GM18858 (cell line): ENCODE data around the gene CIBAR2.

ENCODE experiments used
- ATAC-seq: cut with Tn5 transposase; IDR thresholded peaks from one replicate; pipeline ENCODE4 v1.9.1; 2021; ENCODE audit not compliant: unreplicated experiment

The CIBAR2 gene

GRCh38 chr16:85083051-85083639 lies 29.1 kb downstream of the CIBAR2 start:
- ATAC-seq, result no peak

DNA sequence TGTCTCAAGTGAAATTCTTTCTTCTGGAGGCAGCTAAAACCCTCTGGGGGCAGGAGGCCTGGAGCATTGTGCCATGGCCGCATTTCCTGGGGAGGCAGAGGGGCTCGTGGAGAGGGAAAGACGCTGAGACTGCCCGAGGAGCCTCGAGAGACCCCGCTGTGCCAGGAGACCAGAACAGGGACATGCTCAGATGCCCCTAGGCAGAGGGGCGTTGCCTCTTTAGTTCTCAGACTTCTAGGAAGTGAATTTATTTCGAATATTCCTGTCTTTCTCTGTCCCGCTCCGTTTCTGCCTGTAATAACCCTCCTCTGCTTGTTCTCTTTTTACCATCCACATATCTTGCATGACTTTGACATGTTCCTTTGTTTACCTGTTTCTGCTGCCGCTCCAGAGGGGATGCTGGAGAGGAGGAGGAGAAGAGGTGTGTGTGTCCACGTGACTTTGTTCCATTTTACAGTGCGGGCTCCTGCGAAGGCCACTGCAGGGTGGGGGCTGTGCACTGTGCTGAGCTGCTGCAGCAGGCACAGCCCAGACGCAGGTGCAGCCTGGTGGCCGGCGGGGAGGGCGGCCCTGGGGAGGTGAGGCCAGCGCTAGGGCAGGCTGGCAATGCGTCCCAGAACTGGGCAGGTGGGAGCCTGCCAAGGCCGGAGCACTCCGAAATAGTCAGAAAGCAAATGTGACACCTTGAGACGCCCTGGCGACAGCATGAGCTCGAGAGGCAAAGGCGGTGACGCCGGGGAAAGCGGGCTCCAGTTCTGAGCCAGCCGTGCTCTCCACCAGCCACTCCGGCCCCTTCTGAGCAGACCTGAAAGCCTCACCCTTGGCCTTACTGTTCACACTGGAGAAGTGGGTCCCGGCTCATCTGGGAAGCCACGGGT lies 29.9 kb downstream of the CIBAR2 start:
- no peak for ATAC-seq

- no peak for ATAC-seq
These were observed 30.5 kb downstream of the CIBAR2 start for GRCh38 chr16:85081765-85082164.

DNA sequence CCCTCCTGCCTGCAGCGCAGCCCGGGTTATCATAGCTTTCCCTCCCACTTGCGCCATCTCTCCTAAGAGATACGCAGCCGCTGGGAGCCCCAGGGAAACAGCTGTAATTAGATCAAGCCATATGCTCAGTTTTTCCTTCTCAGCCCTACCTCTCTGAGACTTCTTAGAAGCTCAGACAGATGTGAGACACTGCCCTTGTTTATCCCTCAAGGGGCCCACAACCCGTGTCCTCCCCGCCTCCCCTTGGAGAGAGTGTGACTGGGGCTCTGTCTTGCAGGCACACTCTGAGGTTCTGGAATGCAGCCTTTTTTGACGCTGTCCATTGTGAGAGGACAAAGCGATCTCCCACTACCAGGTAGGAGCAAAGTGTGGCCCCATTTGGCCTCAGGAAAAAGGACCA lies 31.2 kb downstream of the CIBAR2 start:
- no peak for ATAC-seq

GRCh38 chr16:85079785-85080570 lies 32.3 kb downstream of the CIBAR2 start:
- ATAC-seq, result no peak

GRCh38 chr16:85078952-85079351 lies 33.3 kb downstream of the CIBAR2 start:
- no peak for ATAC-seq

GRCh38 chr16:85078226-85078625 lies 34.0 kb downstream of the CIBAR2 start:
- no peak for ATAC-seq

- ATAC-seq, result no peak
These were observed 34.6 kb downstream of the CIBAR2 start for GRCh38 chr16:85077576-85078125.

- ATAC-seq, result no peak
These were observed 35.2 kb downstream of the CIBAR2 start for GRCh38 chr16:85077039-85077438.

DNA sequence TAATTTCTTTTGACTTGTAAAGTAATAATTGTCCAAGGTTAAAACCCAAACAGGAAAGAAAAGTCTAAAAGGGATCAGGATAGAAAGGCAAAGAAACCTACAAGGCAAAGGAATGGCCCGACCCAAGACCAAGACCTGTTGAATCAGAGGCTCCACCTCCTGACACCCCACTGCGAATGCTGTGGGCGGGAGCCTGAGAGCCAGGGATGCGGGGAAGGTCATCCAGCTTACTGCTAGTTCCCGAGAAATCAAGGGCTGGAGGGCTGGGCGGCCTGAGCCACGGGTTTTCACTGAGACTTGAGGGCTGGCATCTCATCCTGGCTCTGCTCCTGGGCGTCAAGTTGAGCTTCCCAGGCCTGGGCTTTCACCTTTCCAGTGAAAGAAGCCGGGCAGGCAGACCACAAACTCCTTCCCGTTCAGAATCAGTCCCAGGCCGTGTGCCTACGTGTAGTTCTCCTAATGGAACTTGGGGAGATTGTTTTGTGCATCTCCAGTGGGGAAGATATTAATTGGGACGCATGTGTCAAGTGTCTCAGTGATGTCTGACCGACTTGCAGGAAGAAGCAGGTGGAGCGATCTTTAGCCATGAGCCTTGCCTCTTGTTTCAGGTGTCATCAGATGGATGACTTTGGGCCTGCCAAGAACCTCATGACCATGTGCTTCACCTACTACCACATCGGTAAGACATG lies 36.9 kb downstream of the CIBAR2 start:
- ATAC-seq, result no peak

DNA sequence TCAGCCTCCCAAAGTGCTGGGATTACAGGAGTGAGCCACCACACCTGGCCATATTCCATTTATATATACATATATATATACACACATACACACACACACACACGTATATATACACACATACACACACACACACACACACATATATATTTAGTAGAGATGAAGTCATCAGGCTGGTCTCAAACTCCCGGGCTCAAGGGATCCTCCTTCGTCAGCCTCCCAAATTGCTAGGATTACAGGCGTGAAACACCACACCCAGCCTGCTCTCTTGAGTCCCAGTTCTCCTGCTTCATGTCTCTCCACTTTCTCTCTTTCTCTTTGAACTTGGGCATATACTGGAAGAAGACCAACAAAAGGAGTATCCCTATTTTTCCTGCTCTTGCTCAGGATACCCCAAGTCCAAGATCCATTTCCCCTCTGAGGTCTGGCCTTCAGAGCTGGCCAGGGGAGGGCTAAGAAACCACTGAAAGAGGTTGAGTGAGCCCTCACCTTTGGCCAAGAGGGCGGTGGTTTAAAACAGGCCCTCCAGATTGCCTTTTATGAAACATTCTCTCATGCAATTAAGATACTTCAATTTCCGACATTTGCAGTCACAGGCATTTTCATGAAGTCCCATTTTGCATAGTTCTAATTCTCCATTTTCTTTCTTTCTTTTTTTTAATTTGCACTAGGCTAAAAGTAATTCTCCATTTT lies 37.9 kb downstream of the CIBAR2 start:
- ATAC-seq, result no peak

GRCh38 chr16:85072947-85073346 lies 39.3 kb downstream of the CIBAR2 start:
- no peak for ATAC-seq

DNA sequence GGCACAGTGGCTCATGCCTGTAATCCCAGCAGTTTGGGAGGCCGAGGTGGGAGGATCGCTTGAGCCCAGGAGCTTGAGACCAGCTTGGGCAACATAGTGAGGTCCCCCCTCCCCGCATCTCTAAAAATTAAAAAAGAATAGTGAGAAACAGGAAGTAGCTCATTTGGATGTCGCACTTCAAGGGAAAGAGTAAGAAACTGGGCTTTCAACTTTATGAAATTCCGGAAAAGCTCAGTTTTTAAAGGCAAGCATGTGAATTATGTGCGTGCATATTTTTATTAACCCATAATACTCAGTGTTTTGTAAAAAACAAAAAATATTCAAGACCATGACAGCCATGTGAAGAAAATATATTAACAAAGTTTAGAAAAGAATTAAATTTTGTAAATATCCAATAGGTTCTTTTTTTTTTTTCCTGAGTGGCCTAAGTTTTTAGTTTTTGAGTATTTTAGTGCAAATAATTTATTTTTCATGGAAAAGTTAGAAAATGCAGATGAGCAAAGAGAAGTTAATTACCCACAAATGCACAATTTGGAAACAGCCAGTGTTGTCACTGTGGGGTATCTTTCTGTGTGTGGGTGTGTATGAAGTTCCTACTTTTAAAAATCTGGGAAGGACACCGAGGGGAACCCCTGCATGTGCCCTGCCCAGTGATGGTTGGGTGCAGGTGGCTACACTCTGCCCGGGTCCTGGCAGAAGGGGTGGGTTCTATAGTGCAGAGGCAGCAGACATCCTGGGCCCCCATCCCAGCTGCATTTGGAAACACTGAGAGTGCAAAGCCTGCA lies 40.0 kb downstream of the CIBAR2 start:
- no peak for ATAC-seq

DNA sequence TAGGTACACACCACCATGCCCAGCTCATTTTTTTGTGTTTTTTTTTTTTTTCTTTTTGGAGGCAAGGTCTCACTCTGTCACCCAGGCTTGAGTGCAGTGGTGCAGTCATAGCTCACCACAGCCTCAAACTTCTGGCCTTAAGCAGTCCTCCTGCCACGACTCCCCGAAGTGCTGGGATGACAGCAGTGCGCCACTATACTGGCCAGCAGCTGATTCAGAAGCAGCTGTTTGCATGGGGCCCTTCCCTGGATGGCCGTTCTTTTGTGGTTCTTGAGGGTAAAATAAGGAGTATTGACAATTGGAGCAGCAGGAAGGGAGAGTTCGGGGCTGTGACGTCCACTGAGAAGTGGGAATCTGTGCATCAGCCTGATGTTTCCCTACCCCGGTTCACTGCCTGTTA lies 43.1 kb downstream of the CIBAR2 start:
- ATAC-seq, result no peak

DNA sequence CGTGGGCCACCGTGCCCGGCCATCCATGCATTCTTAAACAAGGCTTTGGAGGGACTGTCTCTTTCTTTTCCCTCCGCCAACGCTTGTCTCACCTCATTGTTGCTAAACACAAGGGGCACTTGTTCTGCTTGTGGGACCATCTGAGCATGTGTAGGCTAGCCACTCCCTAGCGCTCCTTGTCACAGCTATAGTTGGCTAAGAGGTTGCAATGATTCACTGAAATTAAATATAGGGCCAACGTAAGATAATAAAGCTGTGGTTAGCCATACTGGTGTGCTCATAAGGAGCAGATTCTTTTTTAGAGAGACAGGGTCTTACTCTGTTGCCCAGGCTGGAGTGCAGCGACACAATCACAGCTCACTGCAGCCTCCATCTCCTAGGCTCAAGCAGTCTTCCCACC lies 43.5 kb downstream of the CIBAR2 start:
- no peak for ATAC-seq

- no peak for ATAC-seq
These were observed 44.8 kb downstream of the CIBAR2 start for GRCh38 chr16:85067426-85067825.

GRCh38 chr16:85067024-85067423 lies 45.2 kb downstream of the CIBAR2 start:
- ATAC-seq, result no peak

DNA sequence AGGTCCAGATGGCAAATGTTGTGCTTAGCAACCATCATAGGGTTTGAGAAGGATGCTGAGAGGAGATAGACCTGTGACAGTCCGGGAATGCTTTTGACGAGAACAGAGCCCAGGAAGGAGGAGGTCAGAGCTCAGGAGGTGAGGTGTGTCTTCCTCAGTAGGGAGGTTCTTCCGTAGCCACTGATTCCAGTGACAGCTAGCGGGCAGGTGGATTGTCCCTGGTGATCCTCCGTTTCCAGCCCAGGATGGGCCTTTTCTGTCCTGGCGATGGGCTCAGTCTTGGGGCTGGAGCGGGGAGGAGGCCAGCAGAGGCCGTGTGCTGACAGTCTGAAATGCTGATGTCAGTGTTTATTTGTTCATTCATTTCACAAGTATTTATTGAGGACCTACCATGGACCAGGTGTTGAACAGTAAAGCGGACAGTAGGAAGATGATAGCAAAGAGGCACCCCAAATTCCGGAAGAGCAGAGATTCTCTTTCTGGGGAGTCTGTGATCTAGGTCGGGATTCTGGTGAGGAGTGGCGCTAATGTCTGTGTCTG lies 45.9 kb downstream of the CIBAR2 start:
- no peak for ATAC-seq

GRCh38 chr16:85065099-85065498 lies 47.2 kb downstream of the CIBAR2 start:
- no peak for ATAC-seq
